HEK293 (cell line): Measurements from ENCODE around the gene STYK1.

Experiments used
- CTCF ChIA-PET: fragments of 350-600 bp; formaldehyde crosslinking; extraction: SDS; loops from one replicate; lab custom pipeline; 2021; ENCODE audit warnings: antibody characterized with exemption; lab: Yijun Ruan, JAX
- POLR2A ChIA-PET: fragments of 300-600 bp; formaldehyde crosslinking; extraction: SDS; loops from one replicate; lab custom pipeline; 2020; ENCODE audit warnings: antibody characterized with exemption, inconsistent platforms; lab: Yijun Ruan, JAX
- H3K27ac ChIP-seq: fragments of 200-500 bp; sonication (Bioruptor generic); 2 replicates; pipeline ENCODE4 v1.5.1; 2014; ENCODE audit warnings: low read depth, low read length, control low read depth, inconsistent platforms; ENCODE audit errors: extremely low read depth
- H3K36me3 ChIP-seq, 2 experiments: fragments of 200-500 bp in 1 of 2; sonication (Bioruptor generic) in 1 of 2; 1 replicate in 1 of 2; 2 replicates in 1 of 2; pipeline ENCODE4 v1.5.1; 2014 to 2017; ENCODE audit warnings: inconsistent platforms in 2 of 2, low read length in 2 of 2; ENCODE audit not compliant: control insufficient read depth in 2 of 2, insufficient read depth in 1 of 2
- H3K4me1 ChIP-seq: fragments of 200-500 bp; sonication (Bioruptor generic); 2 replicates; pipeline ENCODE4 v1.5.1; 2014; ENCODE audit warnings: mild to moderate bottlenecking, low read length, inconsistent platforms; ENCODE audit not compliant: control insufficient read depth, insufficient read depth
- H3K4me3 ChIP-seq: 2 replicates; pipeline ENCODE4 v1.5.1; 2011; ENCODE audit warnings: low read depth, mild to moderate bottlenecking, control low read depth, low read length, moderate library complexity
- H3K9me3 ChIP-seq: fragments of 200-500 bp; sonication (Bioruptor generic); 2 replicates; pipeline ENCODE4 v1.5.1; 2014; ENCODE audit warnings: low read depth, low read length, inconsistent platforms; ENCODE audit not compliant: control insufficient read depth, insufficient read depth
- ZBTB1 ChIP-seq: fragments of 450-650 bp; formaldehyde crosslinking; IDR thresholded peaks from 2 replicates; pipeline ENCODE4 v1.5.1; 2016; ENCODE audit warnings: missing biosample characterization, missing genetic modification characterization
- ZEB2 ChIP-seq: fragments of 450-650 bp; formaldehyde crosslinking; IDR thresholded peaks from 2 replicates; pipeline ENCODE4 v1.5.1; 2016; ENCODE audit warnings: missing biosample characterization, missing genetic modification characterization
- ZNF112 ChIP-seq: fragments of 450-650 bp; formaldehyde crosslinking; IDR thresholded peaks from 2 replicates; pipeline ENCODE4 v1.5.0; 2017; ENCODE audit warnings: missing biosample characterization, missing genetic modification characterization
- ZNF121 ChIP-seq: fragments of 450-650 bp; formaldehyde crosslinking; IDR thresholded peaks from 2 replicates; pipeline ENCODE4 v1.5.1; 2016; ENCODE audit warnings: missing biosample characterization, missing genetic modification characterization
- ZNF133 ChIP-seq: fragments of 450-650 bp; formaldehyde crosslinking; IDR thresholded peaks from 2 replicates; pipeline ENCODE4 v1.5.1; 2016; ENCODE audit warnings: missing biosample characterization, missing genetic modification characterization
- ZNF140 ChIP-seq: fragments of 450-650 bp; formaldehyde crosslinking; IDR thresholded peaks from 2 replicates; pipeline ENCODE4 v1.5.1; 2016; ENCODE audit warnings: missing biosample characterization, missing genetic modification characterization
- ZNF2 ChIP-seq: fragments of 450-650 bp; formaldehyde crosslinking; IDR thresholded peaks from 2 replicates; pipeline ENCODE4 v1.5.1; 2016; ENCODE audit warnings: missing biosample characterization, missing genetic modification characterization
- ZNF223 ChIP-seq: fragments of 450-650 bp; formaldehyde crosslinking; IDR thresholded peaks from 2 replicates; pipeline ENCODE4 v1.5.1; 2016; ENCODE audit warnings: missing biosample characterization, missing genetic modification characterization
- ZNF48 ChIP-seq: fragments of 450-650 bp; formaldehyde crosslinking; IDR thresholded peaks from 2 replicates; pipeline ENCODE4 v1.5.1; 2016; ENCODE audit warnings: missing biosample characterization, missing genetic modification characterization
- ZNF548 ChIP-seq: fragments of 450-650 bp; formaldehyde crosslinking; IDR thresholded peaks from 2 replicates; pipeline ENCODE4 v1.5.1; 2016; ENCODE audit warnings: missing biosample characterization, missing genetic modification characterization
- ZNF664 ChIP-seq: fragments of 450-650 bp; formaldehyde crosslinking; IDR thresholded peaks from 2 replicates; pipeline ENCODE4 v1.5.1; 2016; ENCODE audit warnings: missing biosample characterization, missing genetic modification characterization
- ZNF768 ChIP-seq: fragments of 450-650 bp; formaldehyde crosslinking; IDR thresholded peaks from 2 replicates; pipeline ENCODE4 v1.5.1; 2018; ENCODE audit warnings: missing biosample characterization, mild to moderate bottlenecking, missing genetic modification characterization
- ZSCAN18 ChIP-seq: fragments of 450-650 bp; formaldehyde crosslinking; IDR thresholded peaks from 2 replicates; pipeline ENCODE4 v1.5.1; 2016; ENCODE audit warnings: missing biosample characterization, missing genetic modification characterization
- ZSCAN30 ChIP-seq: fragments of 450-650 bp; IDR thresholded peaks from 2 replicates; pipeline ENCODE4 v1.5.1; 2018; ENCODE audit warnings: missing biosample characterization, mild to moderate bottlenecking, missing genetic modification characterization, moderate library complexity
- TF ChIP-seq, protein P1 (sequence below): fragments of 450-650 bp; formaldehyde crosslinking; IDR thresholded peaks from 2 replicates; pipeline ENCODE4 v1.5.1; 2016; ENCODE audit warnings: missing biosample characterization, missing genetic modification characterization
- TF ChIP-seq, protein P2 (sequence below): fragments of 450-650 bp; formaldehyde crosslinking; IDR thresholded peaks from 2 replicates; pipeline ENCODE4 v1.5.1; 2017; ENCODE audit warnings: missing biosample characterization, missing genetic modification characterization
- TF ChIP-seq, protein P3 (sequence below): fragments of 450-650 bp; formaldehyde crosslinking; IDR thresholded peaks from 2 replicates; pipeline ENCODE4 v1.5.1; 2016; ENCODE audit warnings: missing biosample characterization, missing genetic modification characterization
- TF ChIP-seq, protein P4 (sequence below): fragments of 450-650 bp; formaldehyde crosslinking; IDR thresholded peaks from 2 replicates; pipeline ENCODE4 v1.5.1; 2017; ENCODE audit warnings: missing biosample characterization, missing genetic modification characterization
- TF ChIP-seq, protein P5 (sequence below): fragments of 450-650 bp; IDR thresholded peaks from 2 replicates; pipeline ENCODE4 v1.5.1; 2018; ENCODE audit warnings: missing biosample characterization, missing genetic modification characterization

The STYK1 gene

GRCh38 chr12:10667581-10667980, 6.3 kb downstream of the STYK1 start:
- Histone ChIP-seq H3K36me3 (no peaks in the 10 kb centered on the region), H3K4me3 (no peak overlapping the region), H3K9me3 (no peaks in the 10 kb centered on the region), H3K4me1 (no peaks in the 10 kb centered on the region), H3K27ac (no peak overlapping the region)
- TF ChIP-seq ZNF768 (tag by site-specific recombination) (no peak), ZEB2 (tag by site-specific recombination) (no peak), ZNF2 (tag by site-specific recombination) (no peak), ZNF48 (tag by site-specific recombination) (no peak)
- TF ChIP-seq, protein P1, sequence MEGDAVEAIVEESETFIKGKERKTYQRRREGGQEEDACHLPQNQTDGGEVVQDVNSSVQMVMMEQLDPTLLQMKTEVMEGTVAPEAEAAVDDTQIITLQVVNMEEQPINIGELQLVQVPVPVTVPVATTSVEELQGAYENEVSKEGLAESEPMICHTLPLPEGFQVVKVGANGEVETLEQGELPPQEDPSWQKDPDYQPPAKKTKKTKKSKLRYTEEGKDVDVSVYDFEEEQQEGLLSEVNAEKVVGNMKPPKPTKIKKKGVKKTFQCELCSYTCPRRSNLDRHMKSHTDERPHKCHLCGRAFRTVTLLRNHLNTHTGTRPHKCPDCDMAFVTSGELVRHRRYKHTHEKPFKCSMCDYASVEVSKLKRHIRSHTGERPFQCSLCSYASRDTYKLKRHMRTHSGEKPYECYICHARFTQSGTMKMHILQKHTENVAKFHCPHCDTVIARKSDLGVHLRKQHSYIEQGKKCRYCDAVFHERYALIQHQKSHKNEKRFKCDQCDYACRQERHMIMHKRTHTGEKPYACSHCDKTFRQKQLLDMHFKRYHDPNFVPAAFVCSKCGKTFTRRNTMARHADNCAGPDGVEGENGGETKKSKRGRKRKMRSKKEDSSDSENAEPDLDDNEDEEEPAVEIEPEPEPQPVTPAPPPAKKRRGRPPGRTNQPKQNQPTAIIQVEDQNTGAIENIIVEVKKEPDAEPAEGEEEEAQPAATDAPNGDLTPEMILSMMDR = no peak
- TF ChIP-seq, protein P2, sequence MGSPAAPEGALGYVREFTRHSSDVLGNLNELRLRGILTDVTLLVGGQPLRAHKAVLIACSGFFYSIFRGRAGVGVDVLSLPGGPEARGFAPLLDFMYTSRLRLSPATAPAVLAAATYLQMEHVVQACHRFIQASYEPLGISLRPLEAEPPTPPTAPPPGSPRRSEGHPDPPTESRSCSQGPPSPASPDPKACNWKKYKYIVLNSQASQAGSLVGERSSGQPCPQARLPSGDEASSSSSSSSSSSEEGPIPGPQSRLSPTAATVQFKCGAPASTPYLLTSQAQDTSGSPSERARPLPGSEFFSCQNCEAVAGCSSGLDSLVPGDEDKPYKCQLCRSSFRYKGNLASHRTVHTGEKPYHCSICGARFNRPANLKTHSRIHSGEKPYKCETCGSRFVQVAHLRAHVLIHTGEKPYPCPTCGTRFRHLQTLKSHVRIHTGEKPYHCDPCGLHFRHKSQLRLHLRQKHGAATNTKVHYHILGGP (tag by site-specific recombination) = no peak
- ChIA-PET POLR2A (no interaction called here), CTCF (interaction anchor here (0.7 to 1.7 kb wide), 3 partner anchors 13 to 83 kb away, joined by 3 to 6 read pairs (median 3); no protein-coding TSS in a partner anchor)

- no peaks in the 10 kb centered on the region for H3K36me3 ChIP-seq
- TF ChIP-seq, protein P3, sequence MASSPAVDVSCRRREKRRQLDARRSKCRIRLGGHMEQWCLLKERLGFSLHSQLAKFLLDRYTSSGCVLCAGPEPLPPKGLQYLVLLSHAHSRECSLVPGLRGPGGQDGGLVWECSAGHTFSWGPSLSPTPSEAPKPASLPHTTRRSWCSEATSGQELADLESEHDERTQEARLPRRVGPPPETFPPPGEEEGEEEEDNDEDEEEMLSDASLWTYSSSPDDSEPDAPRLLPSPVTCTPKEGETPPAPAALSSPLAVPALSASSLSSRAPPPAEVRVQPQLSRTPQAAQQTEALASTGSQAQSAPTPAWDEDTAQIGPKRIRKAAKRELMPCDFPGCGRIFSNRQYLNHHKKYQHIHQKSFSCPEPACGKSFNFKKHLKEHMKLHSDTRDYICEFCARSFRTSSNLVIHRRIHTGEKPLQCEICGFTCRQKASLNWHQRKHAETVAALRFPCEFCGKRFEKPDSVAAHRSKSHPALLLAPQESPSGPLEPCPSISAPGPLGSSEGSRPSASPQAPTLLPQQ = no peak
- TF ChIP-seq, protein P4, sequence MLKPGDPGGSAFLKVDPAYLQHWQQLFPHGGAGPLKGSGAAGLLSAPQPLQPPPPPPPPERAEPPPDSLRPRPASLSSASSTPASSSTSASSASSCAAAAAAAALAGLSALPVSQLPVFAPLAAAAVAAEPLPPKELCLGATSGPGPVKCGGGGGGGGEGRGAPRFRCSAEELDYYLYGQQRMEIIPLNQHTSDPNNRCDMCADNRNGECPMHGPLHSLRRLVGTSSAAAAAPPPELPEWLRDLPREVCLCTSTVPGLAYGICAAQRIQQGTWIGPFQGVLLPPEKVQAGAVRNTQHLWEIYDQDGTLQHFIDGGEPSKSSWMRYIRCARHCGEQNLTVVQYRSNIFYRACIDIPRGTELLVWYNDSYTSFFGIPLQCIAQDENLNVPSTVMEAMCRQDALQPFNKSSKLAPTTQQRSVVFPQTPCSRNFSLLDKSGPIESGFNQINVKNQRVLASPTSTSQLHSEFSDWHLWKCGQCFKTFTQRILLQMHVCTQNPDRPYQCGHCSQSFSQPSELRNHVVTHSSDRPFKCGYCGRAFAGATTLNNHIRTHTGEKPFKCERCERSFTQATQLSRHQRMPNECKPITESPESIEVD (tag by site-specific recombination) = no peak
- TF ChIP-seq ZNF548 (tag by site-specific recombination) (no peak), ZSCAN18 (no peak), ZNF140 (tag by site-specific recombination) (no peak), ZNF664 (no peak), ZNF112 (tag by site-specific recombination) (no peak), ZNF121 (no peak), ZNF133 (tag by site-specific recombination) (no peak), ZNF223 (tag by site-specific recombination) (no peak), ZBTB1 (tag by site-specific recombination) (no peak), ZSCAN30 (tag by site-specific recombination) (no peak)
- TF ChIP-seq, protein P5, sequence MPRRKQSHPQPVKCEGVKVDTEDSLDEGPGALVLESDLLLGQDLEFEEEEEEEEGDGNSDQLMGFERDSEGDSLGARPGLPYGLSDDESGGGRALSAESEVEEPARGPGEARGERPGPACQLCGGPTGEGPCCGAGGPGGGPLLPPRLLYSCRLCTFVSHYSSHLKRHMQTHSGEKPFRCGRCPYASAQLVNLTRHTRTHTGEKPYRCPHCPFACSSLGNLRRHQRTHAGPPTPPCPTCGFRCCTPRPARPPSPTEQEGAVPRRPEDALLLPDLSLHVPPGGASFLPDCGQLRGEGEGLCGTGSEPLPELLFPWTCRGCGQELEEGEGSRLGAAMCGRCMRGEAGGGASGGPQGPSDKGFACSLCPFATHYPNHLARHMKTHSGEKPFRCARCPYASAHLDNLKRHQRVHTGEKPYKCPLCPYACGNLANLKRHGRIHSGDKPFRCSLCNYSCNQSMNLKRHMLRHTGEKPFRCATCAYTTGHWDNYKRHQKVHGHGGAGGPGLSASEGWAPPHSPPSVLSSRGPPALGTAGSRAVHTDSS (tag by site-specific recombination) = no peak
- H3K4me1 ChIP-seq = no peaks in the 10 kb centered on the region
- H3K4me3 ChIP-seq = no peak overlapping the region
- POLR2A ChIA-PET = no interaction called here
- H3K27ac ChIP-seq = no peak overlapping the region
- H3K9me3 ChIP-seq = no peaks in the 10 kb centered on the region
- CTCF ChIA-PET = no interaction called here
Observed at GRCh38 chr12:10664499-10664898, 9.4 kb downstream of the STYK1 start.
